Activated naive CD8-positive, alpha-beta T cell treated with anti-CD3 and anti-CD28 coated beads, Interleukin-2, amount 50 U/mL, for 24 hours (primary cell): ENCODE measurements around the gene ICAM1.
A peak's percentile ranks its signal among the peaks of the same experiment; 100 is the strongest.

Source experiments
- ATAC-seq: fragments of 150-1000 bp; cut with Tn5 transposase; one replicate; pipeline ENCODE4 v1.10.0; 2021
- DNase-seq: peaks from one replicate; pipeline ENCODE4 v3.0.0; 2021
- H3K27ac Mint-ChIP-seq: one replicate; pipeline ENCODE4 v1.8.0; 2021; ENCODE audit warnings: mild to moderate bottlenecking, mixed read lengths
- H3K27me3 Mint-ChIP-seq: one replicate; pipeline ENCODE4 v1.8.0; 2021; ENCODE audit warnings: mixed read lengths
- H3K36me3 Mint-ChIP-seq: one replicate; pipeline ENCODE4 v1.8.0; 2021; ENCODE audit warnings: low read depth, mixed read lengths
- H3K4me1 Mint-ChIP-seq: one replicate; pipeline ENCODE4 v1.8.0; 2021; ENCODE audit warnings: mixed read lengths
- H3K4me3 Mint-ChIP-seq: one replicate; pipeline ENCODE4 v1.8.0; 2021; ENCODE audit warnings: mild to moderate bottlenecking, moderate library complexity, mixed read lengths
- H3K9me3 Mint-ChIP-seq: one replicate; pipeline ENCODE4 v1.8.0; 2021; ENCODE audit warnings: mixed read lengths

Gene ICAM1, protein sequence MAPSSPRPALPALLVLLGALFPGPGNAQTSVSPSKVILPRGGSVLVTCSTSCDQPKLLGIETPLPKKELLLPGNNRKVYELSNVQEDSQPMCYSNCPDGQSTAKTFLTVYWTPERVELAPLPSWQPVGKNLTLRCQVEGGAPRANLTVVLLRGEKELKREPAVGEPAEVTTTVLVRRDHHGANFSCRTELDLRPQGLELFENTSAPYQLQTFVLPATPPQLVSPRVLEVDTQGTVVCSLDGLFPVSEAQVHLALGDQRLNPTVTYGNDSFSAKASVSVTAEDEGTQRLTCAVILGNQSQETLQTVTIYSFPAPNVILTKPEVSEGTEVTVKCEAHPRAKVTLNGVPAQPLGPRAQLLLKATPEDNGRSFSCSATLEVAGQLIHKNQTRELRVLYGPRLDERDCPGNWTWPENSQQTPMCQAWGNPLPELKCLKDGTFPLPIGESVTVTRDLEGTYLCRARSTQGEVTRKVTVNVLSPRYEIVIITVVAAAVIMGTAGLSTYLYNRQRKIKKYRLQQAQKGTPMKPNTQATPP

DNA sequence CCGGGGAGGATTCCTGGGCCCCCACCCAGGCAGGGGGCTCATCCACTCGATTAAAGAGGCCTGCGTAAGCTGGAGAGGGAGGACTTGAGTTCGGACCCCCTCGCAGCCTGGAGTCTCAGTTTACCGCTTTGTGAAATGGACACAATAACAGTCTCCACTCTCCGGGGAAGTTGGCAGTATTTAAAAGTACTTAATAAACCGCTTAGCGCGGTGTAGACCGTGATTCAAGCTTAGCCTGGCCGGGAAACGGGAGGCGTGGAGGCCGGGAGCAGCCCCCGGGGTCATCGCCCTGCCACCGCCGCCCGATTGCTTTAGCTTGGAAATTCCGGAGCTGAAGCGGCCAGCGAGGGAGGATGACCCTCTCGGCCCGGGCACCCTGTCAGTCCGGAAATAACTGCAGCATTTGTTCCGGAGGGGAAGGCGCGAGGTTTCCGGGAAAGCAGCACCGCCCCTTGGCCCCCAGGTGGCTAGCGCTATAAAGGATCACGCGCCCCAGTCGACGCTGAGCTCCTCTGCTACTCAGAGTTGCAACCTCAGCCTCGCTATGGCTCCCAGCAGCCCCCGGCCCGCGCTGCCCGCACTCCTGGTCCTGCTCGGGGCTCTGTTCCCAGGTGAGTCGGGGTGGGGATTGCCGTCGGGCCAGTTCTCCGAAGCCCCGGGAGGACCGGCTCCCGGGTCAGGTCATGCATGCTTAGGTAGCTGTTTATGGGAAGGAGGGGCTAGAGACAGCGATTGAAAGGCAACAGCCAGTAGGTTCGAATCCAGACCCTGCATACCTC is at the start of gene ICAM1:
ICAM1 (plus strand) TSS at position 505 of the 779 bp plus-strand sequence; CDS start at position 545, 40 bp downstream.
- no peaks in the 10 kb centered on the region for H3K27me3 Mint-ChIP-seq
- peaks cover 22% of the 10 kb centered on the region for H3K36me3 Mint-ChIP-seq
- DNase-seq (peak; percentile 84), ATAC-seq (peak; percentile 66)
- H3K4me1 Mint-ChIP-seq = peaks cover 45% of the 10 kb centered on the region
- H3K27ac Mint-ChIP-seq = peak within 1 kb of the TSS; percentile 89
- H3K9me3 Mint-ChIP-seq = no peaks in the 10 kb centered on the region
- H3K4me3 Mint-ChIP-seq = peak within 1 kb of the TSS; percentile 85

- Mint-ChIP-seq H3K4me1 (peaks cover 3% of the 10 kb centered on the region), H3K36me3 (no peaks in the 10 kb centered on the region), H3K27ac (no peak overlapping the region), H3K9me3 (no peaks in the 10 kb centered on the region), H3K4me3 (no peak overlapping the region), H3K27me3 (no peaks in the 10 kb centered on the region)
- no peak for DNase-seq
- no peak for ATAC-seq
Observed at GRCh38 chr19:10222201-10222890, 48.6 kb upstream of the ICAM1 start.

DNA sequence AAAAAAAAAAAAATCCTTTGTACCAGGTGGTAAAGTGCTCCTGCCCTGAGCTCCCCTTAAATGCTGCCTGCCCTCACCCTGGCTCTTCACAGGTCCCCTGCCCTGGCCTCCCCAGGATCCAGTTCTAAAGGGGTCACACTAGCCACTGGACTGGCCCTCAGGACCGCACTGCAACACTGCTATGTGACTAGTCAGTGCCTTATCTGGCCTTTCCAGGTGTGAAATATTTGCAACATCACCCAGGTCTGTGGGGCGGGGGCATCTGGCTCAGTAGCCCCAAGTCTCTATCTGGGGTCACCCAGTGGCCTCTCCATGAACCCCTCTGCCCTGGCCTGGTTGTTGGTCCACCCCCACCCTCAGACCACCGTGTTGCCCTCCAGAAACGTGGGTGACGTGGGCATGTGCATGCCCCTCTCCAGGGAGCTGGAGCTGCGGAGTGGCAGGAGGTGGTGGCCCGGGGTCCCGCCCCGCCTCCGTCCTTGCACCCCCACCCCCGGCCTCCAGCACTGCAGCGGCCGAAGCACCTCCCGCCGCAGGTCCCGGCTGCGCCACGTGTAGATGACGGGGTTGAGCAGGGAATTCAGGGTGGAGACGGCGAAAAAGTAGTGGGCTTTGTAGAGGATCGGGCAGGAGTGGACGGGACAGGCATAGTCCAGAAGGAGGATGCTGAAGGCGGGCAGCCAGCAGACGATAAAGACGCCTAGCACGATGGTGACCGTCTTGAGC is 47.3 kb upstream of the ICAM1 start:
- H3K9me3 Mint-ChIP-seq = no peaks in the 10 kb centered on the region
- ATAC-seq (no peak), DNase-seq (no peak)
- H3K4me3 Mint-ChIP-seq = no peak overlapping the region
- no peaks in the 10 kb centered on the region for H3K36me3 Mint-ChIP-seq
- H3K4me1 Mint-ChIP-seq = peaks cover 3% of the 10 kb centered on the region
- no peak overlapping the region for H3K27ac Mint-ChIP-seq
- H3K27me3 Mint-ChIP-seq = no peaks in the 10 kb centered on the region

GRCh38 chr19:10224337-10224736 is 46.6 kb upstream of the ICAM1 start:
- H3K27ac Mint-ChIP-seq = no peak overlapping the region
- H3K36me3 Mint-ChIP-seq = no peaks in the 10 kb centered on the region
- no peak overlapping the region for H3K4me3 Mint-ChIP-seq
- ATAC-seq = no peak
- no peak for DNase-seq
- H3K4me1 Mint-ChIP-seq = peaks cover 5% of the 10 kb centered on the region
- no peaks in the 10 kb centered on the region for H3K27me3 Mint-ChIP-seq
- H3K9me3 Mint-ChIP-seq = no peaks in the 10 kb centered on the region

GRCh38 chr19:10226021-10226375 is 44.9 kb upstream of the ICAM1 start:
- Mint-ChIP-seq H3K9me3 (no peaks in the 10 kb centered on the region), H3K27me3 (no peaks in the 10 kb centered on the region), H3K36me3 (no peaks in the 10 kb centered on the region), H3K4me3 (no peak overlapping the region), H3K27ac (no peak overlapping the region), H3K4me1 (peaks cover 12% of the 10 kb centered on the region)
- ATAC-seq = no peak
- DNase-seq = no peak

GRCh38 chr19:10226376-10227025 is 44.4 kb upstream of the ICAM1 start:
- no peak for ATAC-seq
- no peaks in the 10 kb centered on the region for H3K9me3 Mint-ChIP-seq
- peaks cover 13% of the 10 kb centered on the region for H3K4me1 Mint-ChIP-seq
- no peak for DNase-seq
- H3K4me3 Mint-ChIP-seq = no peak overlapping the region
- H3K27me3 Mint-ChIP-seq = no peaks in the 10 kb centered on the region
- H3K27ac Mint-ChIP-seq = no peak overlapping the region
- no peaks in the 10 kb centered on the region for H3K36me3 Mint-ChIP-seq

GRCh38 chr19:10227026-10227971 is 43.6 kb upstream of the ICAM1 start:
- no peaks in the 10 kb centered on the region for H3K9me3 Mint-ChIP-seq
- no peak for ATAC-seq
- H3K36me3 Mint-ChIP-seq = no peaks in the 10 kb centered on the region
- no peak overlapping the region for H3K27ac Mint-ChIP-seq
- H3K4me1 Mint-ChIP-seq = peaks cover 18% of the 10 kb centered on the region
- no peak overlapping the region for H3K4me3 Mint-ChIP-seq
- DNase-seq = no peak
- no peaks in the 10 kb centered on the region for H3K27me3 Mint-ChIP-seq

- no peaks in the 10 kb centered on the region for H3K27me3 Mint-ChIP-seq
- no peak for DNase-seq
- H3K36me3 Mint-ChIP-seq = no peaks in the 10 kb centered on the region
- peaks cover 18% of the 10 kb centered on the region for H3K4me1 Mint-ChIP-seq
- ATAC-seq = no peak
- H3K4me3 Mint-ChIP-seq = no peak overlapping the region
- H3K9me3 Mint-ChIP-seq = no peaks in the 10 kb centered on the region
- no peak overlapping the region for H3K27ac Mint-ChIP-seq
Observed at GRCh38 chr19:10228393-10228792, 42.5 kb upstream of the ICAM1 start.

- Mint-ChIP-seq H3K4me3 (no peak overlapping the region), H3K4me1 (peaks cover 18% of the 10 kb centered on the region), H3K9me3 (no peaks in the 10 kb centered on the region), H3K27me3 (no peaks in the 10 kb centered on the region), H3K27ac (peak overlapping the region; percentile 81), H3K36me3 (no peaks in the 10 kb centered on the region)
- DNase-seq (peak; percentile 36), ATAC-seq (no peak)
Observed at GRCh38 chr19:10228920-10229319, 42.0 kb upstream of the ICAM1 start.

DNA sequence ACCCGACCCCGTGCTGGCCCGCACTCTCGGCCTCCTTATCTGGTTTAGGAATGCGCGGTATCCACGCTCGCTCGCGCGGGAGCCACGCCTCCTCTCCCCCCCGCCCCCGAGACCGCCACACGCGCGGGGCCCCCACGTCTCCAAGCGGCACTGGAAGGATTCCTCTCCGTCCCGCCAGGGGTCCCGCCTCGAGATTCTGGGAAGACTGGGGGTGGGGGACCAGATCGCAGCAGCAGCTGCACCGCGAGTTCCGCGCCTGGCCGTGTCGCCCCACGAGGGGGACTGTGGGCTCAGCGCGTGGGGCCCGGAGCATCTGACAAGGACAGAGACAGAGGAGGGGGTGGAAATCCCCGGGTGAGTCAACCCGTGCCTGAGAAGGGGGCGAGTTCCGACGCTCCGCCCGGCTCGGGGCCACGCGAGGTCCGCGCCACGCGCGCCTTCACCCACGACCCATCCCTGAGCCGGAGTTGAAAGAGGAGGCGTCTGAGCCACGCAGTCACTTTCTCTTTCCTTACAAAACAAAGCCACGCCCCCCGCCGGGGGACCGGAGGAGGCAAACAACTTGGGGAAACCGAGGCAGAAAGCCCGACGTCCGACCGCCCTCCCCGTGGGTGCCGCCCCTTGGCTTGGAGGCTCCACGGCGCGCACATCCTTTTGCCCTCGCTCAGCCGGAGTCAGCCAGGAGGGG is 40.6 kb upstream of the ICAM1 start:
- Mint-ChIP-seq H3K9me3 (no peaks in the 10 kb centered on the region), H3K4me3 (peak overlapping the region; percentile 79), H3K27me3 (no peaks in the 10 kb centered on the region), H3K27ac (peak overlapping the region; percentile 81), H3K4me1 (peaks cover 22% of the 10 kb centered on the region), H3K36me3 (no peaks in the 10 kb centered on the region)
- ATAC-seq = peak; percentile 33
- peak; percentile 64 for DNase-seq

DNA sequence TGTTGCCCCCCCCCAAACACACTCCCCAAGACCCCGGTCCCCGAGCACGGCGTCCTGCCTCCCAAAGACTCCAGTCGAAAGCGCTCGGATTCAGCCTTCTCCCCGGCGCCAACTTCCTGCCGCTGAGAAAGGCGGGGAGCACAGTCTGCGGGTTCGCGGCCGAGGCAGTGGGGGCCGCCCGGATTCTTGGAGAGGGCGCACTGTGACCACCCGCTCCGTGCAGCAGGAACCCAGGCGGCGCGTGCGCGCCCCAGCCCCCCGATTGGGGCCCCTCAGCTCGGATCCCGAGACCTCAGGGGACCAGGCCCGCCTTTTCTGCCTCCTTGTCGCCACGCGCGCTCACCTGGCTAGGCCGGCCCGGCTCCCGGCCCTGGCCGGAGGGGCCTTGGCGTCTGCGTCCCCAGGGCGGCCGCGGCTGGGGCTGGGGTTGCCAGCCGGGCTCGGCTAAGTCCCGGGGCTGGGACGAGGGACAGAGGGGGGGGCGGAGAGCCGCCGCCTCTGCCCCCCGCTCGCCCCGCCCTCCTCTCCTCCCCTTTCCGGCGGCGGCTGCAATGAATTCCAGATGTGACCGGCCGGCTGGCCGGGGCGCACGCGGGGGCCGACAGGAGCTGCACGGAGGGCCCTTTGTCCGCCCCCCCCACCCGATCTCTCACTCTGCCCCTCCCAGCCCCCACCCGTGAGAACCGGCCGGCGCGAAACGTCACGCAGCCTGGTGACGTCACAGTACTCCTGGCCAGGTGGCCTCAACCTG is 39.9 kb upstream of the ICAM1 start, which contains the start of gene S1PR2:
S1PR2 (minus strand) TSS at position 471 of the 751 bp plus-strand sequence. CDS start 6,426 bp downstream, outside the sequence.
- peak; percentile 42 for ATAC-seq
- H3K9me3 Mint-ChIP-seq = no peaks in the 10 kb centered on the region

More for the DNA sequence above, 39.9 kb upstream of the ICAM1 start, which contains the start of gene S1PR2:
- H3K4me1 Mint-ChIP-seq = peaks cover 27% of the 10 kb centered on the region
- DNase-seq = peak; percentile 79
- H3K27ac Mint-ChIP-seq = peak within 1 kb of the TSS; percentile 81
- no peaks in the 10 kb centered on the region for H3K36me3 Mint-ChIP-seq
- peak within 1 kb of the TSS; percentile 79 for H3K4me3 Mint-ChIP-seq
- no peaks in the 10 kb centered on the region for H3K27me3 Mint-ChIP-seq
